HG02970 (cell line): Measurements from ENCODE around the gene PSMA8.
"Not testable (repeated sequence)": the region's sequence is repeated elsewhere in the genome, so short reads cannot be mapped to it uniquely, and the experiment has no call there.

Experiments
- ATAC-seq: cut with Tn5 transposase; IDR thresholded peaks from one replicate; pipeline ENCODE4 v1.9.1; 2021; ENCODE audit warnings: mild to moderate bottlenecking, moderate library complexity, moderate number of reproducible peaks; ENCODE audit not compliant: unreplicated experiment, low FRiP score

The PSMA8 gene

DNA sequence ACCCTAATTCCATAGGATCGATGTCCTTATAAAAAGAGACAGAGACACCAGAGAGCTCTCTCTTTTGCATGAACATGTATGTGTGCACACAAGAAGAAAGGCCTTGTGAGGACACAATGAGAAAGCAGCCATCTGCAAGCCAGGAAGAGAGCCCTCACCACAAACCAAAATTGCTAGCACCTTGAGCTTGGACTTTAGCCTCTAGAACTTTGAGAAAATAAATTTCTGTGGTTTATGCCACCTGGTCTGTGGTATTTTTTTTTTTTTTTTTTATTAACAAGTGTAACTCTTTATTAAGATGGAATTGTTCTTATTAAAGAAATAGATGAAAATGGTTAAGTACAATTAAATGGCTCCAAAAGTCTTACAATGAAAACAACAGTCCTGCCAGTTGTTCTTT, 33.9 kb downstream of the PSMA8 start:
- peak; percentile 62 for ATAC-seq

DNA sequence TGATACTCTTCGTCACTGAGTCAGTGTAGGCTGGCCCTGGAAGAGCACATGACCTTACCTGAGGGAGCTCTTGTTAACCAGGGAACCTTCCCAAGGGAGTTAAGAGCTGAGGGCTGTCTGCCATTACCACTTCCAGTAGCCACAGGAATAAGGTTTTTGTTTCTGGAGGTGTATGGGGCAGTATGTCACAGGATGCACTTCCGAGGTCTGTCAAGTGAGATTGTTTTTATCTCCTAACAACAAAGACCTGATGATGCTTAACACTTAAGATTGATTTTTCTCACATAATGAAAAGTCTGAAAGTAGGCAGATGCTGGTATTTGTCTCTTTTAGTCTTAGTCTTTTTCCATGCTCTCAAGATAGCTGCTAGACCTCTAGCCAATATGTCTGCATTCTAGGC, 41.8 kb downstream of the PSMA8 start:
- no peak for ATAC-seq

- no peak for ATAC-seq
These were observed 42.5 kb downstream of the PSMA8 start for GRCh38 chr18:26176134-26176533.

DNA sequence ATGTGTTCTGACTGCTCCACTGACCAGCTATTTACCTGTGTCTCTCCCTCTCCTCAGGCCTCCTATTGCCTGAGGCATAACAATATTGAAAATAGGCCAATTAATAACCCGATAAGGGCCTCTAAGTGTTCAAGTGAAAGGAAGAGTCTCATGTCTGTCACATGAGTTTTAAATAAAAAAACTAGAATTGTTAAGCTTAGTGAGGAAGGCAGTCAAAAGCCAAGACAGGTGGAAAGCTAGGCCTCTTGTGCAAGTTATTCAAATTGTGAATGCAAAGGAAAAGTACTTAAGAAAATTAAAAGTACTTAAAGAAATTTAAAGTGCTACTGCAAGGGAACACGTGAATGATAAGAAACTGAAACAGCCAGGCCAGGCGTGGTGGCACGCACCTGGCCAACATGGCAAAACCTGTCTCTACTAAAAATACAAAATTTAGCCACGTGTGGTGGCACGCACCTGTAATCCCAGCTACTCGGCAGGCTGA, 47.7 kb downstream of the PSMA8 start:
- ATAC-seq = peak; percentile 62

- ATAC-seq = no peak
These were observed 49.9 kb downstream of the PSMA8 start for GRCh38 chr18:26183395-26184112.

GRCh38 chr18:26185267-26185666, 51.6 kb downstream of the PSMA8 start:
- ATAC-seq = no peak

GRCh38 chr18:26190506-26190905, 56.8 kb downstream of the PSMA8 start:
- peak; percentile 76 for ATAC-seq

DNA sequence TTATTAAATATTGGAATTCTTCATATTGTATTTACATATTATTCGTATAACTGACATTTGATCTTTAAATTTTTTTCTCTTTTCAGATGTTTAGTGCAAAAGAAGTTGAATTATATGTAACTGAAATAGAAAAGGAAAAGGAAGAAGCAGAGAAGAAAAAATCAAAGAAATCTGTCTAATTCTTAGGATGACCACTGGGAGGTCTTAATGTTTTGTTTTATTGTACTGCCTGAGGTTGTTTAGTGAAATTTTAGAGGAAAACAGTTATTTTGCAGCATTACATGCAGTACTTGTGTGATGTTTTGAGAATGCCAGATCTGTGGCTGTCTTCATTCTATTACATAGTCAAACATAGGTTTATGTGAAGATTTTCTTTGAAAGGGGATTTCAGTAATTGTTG, 58.6 kb downstream of the PSMA8 start:
- ATAC-seq = no peak

DNA sequence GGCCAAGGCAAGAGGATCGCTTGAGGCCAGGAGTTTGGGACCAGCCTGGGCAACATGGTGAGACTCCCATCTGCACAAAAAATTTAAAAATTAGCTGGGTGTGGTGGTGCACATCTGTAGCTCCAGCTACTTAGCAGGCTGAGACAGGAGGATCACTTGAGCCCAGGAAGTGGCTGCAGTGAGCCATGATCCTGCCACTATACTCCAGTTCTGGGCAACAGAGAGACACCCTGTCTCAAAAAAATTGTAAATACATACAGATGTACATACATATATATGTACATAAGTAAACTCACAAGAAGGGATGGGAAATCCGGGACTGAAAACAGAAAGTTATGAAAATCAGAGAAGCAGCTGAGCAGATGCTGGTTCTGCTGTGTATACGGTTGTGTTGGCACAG, 62.9 kb downstream of the PSMA8 start:
- no peak for ATAC-seq

DNA sequence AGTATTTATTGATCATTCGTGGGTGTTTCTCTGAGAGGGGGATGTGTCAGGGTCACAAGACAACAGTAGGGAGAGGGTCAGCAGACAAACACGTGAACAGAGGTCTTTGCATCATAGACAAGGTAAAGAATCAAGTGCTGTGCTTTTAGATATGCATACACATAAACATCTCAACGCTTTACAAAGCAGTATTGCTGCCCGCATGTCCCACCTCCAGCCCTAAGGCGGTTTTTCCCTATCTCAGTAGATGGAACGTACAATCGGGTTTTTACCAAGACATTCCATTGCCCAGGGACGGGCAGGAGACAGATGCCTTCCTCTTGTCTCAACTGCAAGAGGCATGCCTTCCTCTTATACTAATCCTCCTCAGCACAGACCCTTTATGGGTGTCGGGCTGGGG, 68.3 kb downstream of the PSMA8 start:
- not testable (repeated sequence) for ATAC-seq

- ATAC-seq = no peak
These were observed 71.6 kb downstream of the PSMA8 start for GRCh38 chr18:26205318-26205717.

DNA sequence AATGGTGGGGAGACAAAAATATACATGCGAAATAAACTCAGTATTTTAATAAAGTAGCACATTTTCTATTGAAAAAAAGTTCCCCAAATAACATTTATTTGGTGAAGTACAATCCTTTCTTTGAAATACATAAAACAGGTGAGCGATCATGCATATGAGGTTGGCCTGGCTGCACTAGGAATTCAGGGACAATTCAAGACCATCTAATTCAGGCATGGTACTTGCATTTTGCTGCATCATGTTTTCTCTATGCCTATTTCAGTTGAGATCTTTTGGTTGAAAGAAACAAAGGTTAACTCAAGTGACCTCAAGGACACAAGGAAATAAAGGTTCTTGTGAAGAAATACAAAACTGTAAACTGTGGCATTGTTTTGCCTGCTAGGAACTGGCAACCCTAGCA, 72.8 kb downstream of the PSMA8 start:
- ATAC-seq = no peak

- no peak for ATAC-seq
These were observed 74.3 kb downstream of the PSMA8 start for GRCh38 chr18:26207937-26208336.

GRCh38 chr18:26208977-26209376, 75.3 kb downstream of the PSMA8 start:
- ATAC-seq = no peak

GRCh38 chr18:26210147-26210546, 76.5 kb downstream of the PSMA8 start:
- no peak for ATAC-seq

GRCh38 chr18:26215247-26215970, 81.7 kb downstream of the PSMA8 start:
- ATAC-seq = peak; percentile 52

GRCh38 chr18:26225022-26225693, 91.5 kb downstream of the PSMA8 start:
- ATAC-seq = no peak

DNA sequence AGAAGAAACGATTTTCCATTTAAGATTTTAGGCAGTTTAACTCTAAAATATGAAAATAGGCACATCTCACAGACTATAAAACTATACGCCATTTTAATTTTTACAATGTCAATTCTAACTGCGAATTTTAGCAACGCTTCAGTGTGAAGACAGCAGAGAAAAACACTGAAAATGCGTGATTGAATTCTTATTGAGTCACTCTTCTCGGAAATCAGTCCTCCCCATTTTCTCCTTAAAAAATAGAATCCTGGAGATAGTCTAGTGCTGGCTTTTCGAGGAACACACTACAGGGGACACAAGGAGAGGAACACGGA, 92.2 kb downstream of the PSMA8 start:
- no peak for ATAC-seq

DNA sequence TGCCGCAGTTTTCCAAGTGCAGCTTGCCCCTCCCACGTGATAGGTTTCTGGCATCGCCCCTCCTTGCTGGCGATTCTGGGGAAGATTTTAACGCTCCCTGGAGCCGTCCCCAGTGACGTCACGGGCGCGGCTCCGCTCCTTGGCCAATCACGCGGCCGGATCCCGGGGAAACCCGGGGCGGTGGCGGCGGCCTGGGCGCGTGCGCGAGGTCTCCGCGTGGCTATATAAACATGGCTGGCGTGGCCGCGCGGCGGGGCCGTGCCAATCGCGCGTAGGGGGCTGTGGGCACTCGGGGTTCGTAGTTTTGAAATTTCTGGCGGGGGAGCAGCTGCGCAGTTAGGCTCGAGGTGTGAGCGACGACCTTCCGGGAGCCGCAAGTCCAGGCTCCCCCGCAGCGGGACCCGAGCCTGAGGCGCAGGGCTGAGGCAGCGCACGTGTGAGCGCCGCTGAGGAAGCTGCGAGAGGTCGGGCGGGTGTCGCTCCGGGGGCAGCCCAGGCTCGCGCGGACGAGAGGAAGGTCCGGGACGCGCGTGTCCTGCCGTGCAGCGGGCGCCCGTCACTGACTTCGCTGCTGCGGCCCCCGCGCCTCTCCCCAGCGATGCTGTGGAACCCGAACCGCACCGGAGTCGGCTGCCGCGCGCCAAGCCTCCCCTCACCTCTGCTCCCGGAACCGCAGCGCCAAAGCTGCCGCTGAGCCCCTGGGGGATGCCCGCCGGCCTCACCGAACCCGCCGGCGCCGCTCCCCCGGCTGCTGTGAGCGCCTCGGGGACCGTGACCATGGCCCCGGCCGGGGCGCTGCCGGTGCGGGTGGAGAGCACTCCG, 92.8 kb downstream of the PSMA8 start, which contains the start of gene TAF4B:
Gene TAF4B, plus strand, starts transcription at position 217 of the 822 bp plus-strand sequence. Its CDS starts 489 bp downstream, at position 706.
- peak; percentile 80 for ATAC-seq

DNA sequence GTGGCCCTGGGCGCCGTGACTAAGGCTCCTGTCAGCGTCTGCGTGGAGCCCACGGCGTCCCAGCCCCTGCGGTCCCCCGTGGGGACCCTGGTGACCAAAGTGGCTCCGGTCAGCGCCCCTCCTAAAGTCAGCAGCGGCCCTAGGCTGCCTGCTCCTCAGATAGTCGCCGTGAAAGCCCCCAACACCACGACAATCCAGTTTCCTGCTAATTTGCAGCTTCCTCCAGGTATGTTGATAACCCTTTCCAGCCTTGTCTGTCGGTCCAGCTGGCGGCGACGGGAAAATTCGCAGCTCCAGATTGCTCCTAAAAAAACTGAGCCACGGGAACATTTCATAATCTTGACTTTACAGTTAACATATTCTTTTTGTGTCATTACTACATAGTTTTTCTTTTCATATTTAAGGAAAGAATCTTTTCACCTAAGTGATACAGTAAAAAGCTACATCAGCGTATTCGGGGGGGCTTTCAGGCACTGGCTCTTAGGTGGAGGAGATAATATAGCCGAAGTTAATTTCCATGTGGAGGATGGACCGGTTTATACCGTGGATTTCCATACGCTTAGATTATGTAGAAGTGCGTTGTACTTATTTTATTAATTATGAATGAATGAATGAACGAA, 93.5 kb downstream of the PSMA8 start:
- ATAC-seq = no peak
